Glutamatergic neuron (in vitro differentiated cells): ENCODE results near the gene MYOD1. TPM values are rescaled to one million over a fixed set of nuclear protein-coding genes. Genes with fewer than 3 reads are reported as not detected.

Source experiments
- DNase-seq: peaks from one replicate; pipeline ENCODE4 v3.0.0; 2022
- H3K27ac Mint-ChIP-seq: one replicate; pipeline ENCODE4 v1.8.0; 2020; ENCODE audit warnings: mild to moderate bottlenecking, mixed read lengths, inconsistent platforms; ENCODE audit not compliant: unreplicated experiment
- H3K27me3 Mint-ChIP-seq: one replicate; pipeline ENCODE4 v1.8.0; 2020; ENCODE audit warnings: mild to moderate bottlenecking, moderate library complexity, mixed read lengths, inconsistent platforms; ENCODE audit not compliant: unreplicated experiment
- H3K36me3 Mint-ChIP-seq: one replicate; pipeline ENCODE4 v1.8.0; 2020; ENCODE audit warnings: mild to moderate bottlenecking, mixed read lengths, inconsistent platforms; ENCODE audit not compliant: unreplicated experiment
- H3K4me1 Mint-ChIP-seq: one replicate; pipeline ENCODE4 v1.8.0; 2020; ENCODE audit warnings: mild to moderate bottlenecking, low read depth, mixed read lengths, inconsistent platforms; ENCODE audit not compliant: unreplicated experiment
- H3K4me3 Mint-ChIP-seq: one replicate; pipeline ENCODE4 v1.8.0; 2020; ENCODE audit warnings: mild to moderate bottlenecking, mixed read lengths, inconsistent platforms; ENCODE audit not compliant: unreplicated experiment
- H3K9me3 Mint-ChIP-seq: one replicate; pipeline ENCODE4 v1.8.0; 2020; ENCODE audit warnings: mild to moderate bottlenecking, moderate library complexity, mixed read lengths, inconsistent platforms; ENCODE audit not compliant: unreplicated experiment
- total RNA-seq: library from RNA; stranded (reverse); fragmentation: NEBNext Ultra II Directional; extraction: Animal tissue kit (Norgen Biotek cat#: 25700); gene quantifications from one replicate; pipeline ENCODE4 v1.2.1, GENCODE V29; 2021; ENCODE audit not compliant: unreplicated experiment
- TF ChIP-seq, protein P1 (sequence below): fragments of 200-600 bp; sonication (generic); IDR thresholded peaks from one replicate; pipeline ENCODE4 v1.5.0; 2021; ENCODE audit not compliant: partially characterized antibody, unreplicated experiment

MYOD1 gene
- total RNA-seq, 1 donor from 2014 or later, result not detected

- Mint-ChIP-seq H3K36me3 (peaks cover 4% of the 10 kb centered on the region), H3K27ac (peak overlapping the region; percentile 31), H3K27me3 (peaks cover 11% of the 10 kb centered on the region), H3K4me1 (peaks cover 13% of the 10 kb centered on the region), H3K9me3 (peaks cover 5% of the 10 kb centered on the region), H3K4me3 (no peak overlapping the region)
- DNase-seq, result no peak
- TF ChIP-seq, protein P1, sequence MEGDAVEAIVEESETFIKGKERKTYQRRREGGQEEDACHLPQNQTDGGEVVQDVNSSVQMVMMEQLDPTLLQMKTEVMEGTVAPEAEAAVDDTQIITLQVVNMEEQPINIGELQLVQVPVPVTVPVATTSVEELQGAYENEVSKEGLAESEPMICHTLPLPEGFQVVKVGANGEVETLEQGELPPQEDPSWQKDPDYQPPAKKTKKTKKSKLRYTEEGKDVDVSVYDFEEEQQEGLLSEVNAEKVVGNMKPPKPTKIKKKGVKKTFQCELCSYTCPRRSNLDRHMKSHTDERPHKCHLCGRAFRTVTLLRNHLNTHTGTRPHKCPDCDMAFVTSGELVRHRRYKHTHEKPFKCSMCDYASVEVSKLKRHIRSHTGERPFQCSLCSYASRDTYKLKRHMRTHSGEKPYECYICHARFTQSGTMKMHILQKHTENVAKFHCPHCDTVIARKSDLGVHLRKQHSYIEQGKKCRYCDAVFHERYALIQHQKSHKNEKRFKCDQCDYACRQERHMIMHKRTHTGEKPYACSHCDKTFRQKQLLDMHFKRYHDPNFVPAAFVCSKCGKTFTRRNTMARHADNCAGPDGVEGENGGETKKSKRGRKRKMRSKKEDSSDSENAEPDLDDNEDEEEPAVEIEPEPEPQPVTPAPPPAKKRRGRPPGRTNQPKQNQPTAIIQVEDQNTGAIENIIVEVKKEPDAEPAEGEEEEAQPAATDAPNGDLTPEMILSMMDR, result no peak
Measured at GRCh38 chr11:17739945-17740338, 20.6 kb downstream of the MYOD1 start.

DNA sequence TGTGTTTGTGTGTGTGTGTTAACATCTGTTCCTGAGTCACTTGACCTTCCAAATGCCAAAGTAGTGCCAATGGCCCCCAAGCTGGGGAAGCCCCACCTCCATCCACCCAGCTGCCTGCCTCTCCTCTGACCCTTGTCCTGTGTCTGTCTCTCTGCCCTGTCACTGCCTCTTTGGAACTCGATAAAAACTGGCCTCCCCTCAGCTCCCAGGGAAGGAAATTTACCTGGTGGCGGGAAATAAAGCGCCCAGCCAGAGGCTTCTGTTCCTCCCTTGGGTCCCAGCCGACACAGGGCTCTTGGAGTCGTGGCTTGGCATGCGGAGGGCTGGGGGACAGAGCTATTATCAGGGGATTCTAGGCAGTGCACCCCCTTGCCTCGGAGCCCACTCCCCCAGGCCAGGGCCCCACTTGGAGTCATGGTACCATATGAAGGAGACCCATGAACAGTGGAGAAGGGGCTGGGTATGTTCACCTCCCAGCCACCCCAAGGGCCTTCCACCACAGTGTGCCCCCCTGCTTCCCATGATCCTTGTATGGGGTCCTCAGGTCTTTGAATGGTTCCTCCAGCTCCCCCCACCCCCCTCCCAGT is 21.4 kb downstream of the MYOD1 start:
- H3K9me3 Mint-ChIP-seq, result peaks cover 5% of the 10 kb centered on the region
- TF ChIP-seq, protein P1, result no peak

DNA sequence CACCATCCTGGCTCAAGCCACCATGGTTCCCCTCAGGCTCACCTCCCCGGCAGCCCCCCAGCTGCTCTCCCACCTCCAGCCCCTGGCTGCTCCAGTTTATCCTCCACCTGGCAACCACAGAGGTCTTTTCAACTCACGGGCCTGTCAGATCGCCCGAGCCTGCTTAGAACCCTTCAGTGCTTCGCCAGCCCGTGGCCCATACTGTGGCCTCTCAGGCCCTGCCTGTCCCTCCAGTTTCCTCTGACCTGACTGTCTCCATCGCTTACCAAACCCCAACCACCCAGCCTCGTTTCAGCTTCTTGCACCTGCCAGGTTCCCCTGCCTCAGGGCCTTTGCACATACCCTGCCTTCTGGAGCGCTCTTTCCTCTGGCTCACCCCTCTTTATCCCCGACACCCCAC is 22.1 kb downstream of the MYOD1 start:
- Mint-ChIP-seq H3K4me3 (no peak overlapping the region), H3K4me1 (peaks cover 12% of the 10 kb centered on the region), H3K27me3 (peaks cover 9% of the 10 kb centered on the region), H3K36me3 (peaks cover 4% of the 10 kb centered on the region), H3K27ac (no peak overlapping the region), H3K9me3 (peaks cover 5% of the 10 kb centered on the region)
- TF ChIP-seq, protein P1, result no peak
- DNase-seq, result peak; percentile 9

More for the DNA sequence above, 21.4 kb downstream of the MYOD1 start:
- Mint-ChIP-seq H3K4me1 (peaks cover 13% of the 10 kb centered on the region), H3K36me3 (peaks cover 4% of the 10 kb centered on the region), H3K27me3 (peaks cover 11% of the 10 kb centered on the region), H3K27ac (no peak overlapping the region), H3K4me3 (no peak overlapping the region)
- DNase-seq, result peak; percentile 19

DNA sequence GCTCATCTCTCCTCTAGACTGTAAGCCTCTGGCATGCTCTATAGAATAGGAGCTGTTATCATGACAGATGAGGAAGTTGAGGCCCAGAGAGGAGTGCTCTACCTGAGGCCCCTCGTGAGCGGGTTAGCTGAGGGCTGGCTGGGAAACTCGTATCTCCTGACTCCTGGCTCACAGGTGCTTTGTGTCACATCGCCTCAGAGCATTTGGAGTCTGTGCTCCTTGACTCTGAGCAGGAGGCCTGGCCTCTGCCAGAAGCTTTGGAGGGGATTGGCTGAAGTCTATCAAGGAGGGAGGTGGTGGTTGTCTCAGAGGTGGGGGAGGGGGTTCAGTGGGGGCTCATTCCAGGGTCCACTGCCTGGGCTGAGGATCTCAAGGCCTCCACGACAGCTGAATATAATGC is 22.6 kb downstream of the MYOD1 start:
- Mint-ChIP-seq H3K27me3 (peaks cover 5% of the 10 kb centered on the region), H3K9me3 (peaks cover 2% of the 10 kb centered on the region), H3K4me3 (no peak overlapping the region), H3K4me1 (peaks cover 8% of the 10 kb centered on the region), H3K27ac (no peak overlapping the region), H3K36me3 (no peaks in the 10 kb centered on the region)
- TF ChIP-seq, protein P1, result no peak
- peak; percentile 10 for DNase-seq

DNA sequence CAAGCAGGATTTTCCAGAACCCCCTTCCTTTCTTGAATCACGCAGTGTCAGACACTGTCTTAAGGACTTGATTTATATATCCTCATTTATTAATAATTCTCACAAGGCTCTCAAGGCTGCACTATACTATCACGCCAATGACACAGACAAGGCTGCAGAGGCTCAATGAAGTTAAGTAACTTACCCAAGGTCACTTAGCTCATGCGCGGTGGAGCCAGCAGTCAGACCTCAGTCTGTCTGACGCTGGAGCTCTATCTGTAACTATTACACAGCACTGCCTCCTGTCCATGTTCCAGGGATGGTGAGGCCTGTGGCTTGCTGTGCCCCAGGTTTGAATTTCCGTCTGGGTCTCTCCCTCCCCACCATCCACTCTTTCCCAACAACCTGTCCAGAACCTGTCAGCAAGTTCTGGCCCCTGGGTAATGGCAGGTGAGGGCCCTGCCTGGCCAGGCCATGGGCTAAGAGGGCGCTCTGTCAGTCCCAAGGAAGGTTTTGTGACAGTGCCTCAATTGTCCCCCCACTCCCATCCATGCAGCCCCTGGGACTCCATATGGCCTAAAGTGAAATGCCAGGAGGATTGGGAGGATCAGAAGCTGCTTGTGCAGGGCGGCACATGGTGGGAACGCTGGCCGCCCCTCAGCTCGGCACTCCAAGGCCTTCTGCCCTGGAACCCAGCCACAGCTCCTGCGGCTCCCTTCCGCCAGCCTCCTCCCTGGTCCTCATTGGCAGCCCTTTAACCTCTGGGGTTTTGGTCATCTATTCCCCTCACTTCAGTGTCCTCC is 23.8 kb downstream of the MYOD1 start:
- peak; percentile 12 for DNase-seq
- Mint-ChIP-seq H3K27ac (no peak overlapping the region), H3K4me3 (no peak overlapping the region), H3K4me1 (peaks cover 6% of the 10 kb centered on the region), H3K27me3 (peaks cover 5% of the 10 kb centered on the region), H3K36me3 (no peaks in the 10 kb centered on the region), H3K9me3 (peaks cover 2% of the 10 kb centered on the region)
- TF ChIP-seq, protein P1, result no peak
